Liver (tissue), 9 donors: ENCODE measurements around the gene TMEFF1. TPM values are rescaled to one million over a fixed set of nuclear protein-coding genes. Genes with fewer than 3 reads are reported as not detected.

Experiments used
- DNase-seq: peaks from one replicate; pipeline ENCODE4 v3.0.0-alpha.2; 2017; ENCODE audit warnings: low spot score
- H3K27ac ChIP-seq, 2 donors: one replicate each; pipeline ENCODE4 v1.7.0; 2013; ENCODE audit warnings: inconsistent platforms in 2 of 2, low read length in 2 of 2, control low read depth in 1 of 2, low read depth in 1 of 2, mild to moderate bottlenecking in 1 of 2
- H3K27me3 ChIP-seq, 4 donors: one replicate each; pipeline versions ENCODE4 v1.6.1 to v1.7.0; 2013; ENCODE audit warnings: low read length in 3 of 4, inconsistent platforms in 1 of 4, mild to moderate bottlenecking in 1 of 4, moderate library complexity in 1 of 4; ENCODE audit not compliant: control insufficient read depth in 4 of 4, insufficient read depth in 4 of 4
- H3K36me3 ChIP-seq, 4 donors: one replicate each; pipeline versions ENCODE4 v1.6.1 to v1.7.0; 2013; ENCODE audit warnings: low read length in 3 of 4, mild to moderate bottlenecking in 3 of 4, low read depth in 1 of 4, moderate library complexity in 1 of 4; ENCODE audit not compliant: control insufficient read depth in 4 of 4, insufficient read depth in 3 of 4
- H3K4me1 ChIP-seq, 4 donors: one replicate each; pipeline versions ENCODE4 v1.6.1 to v1.7.0; 2013; ENCODE audit warnings: low read length in 3 of 4, mild to moderate bottlenecking in 3 of 4, moderate library complexity in 1 of 4; ENCODE audit not compliant: control insufficient read depth in 4 of 4, insufficient read depth in 4 of 4
- H3K4me3 ChIP-seq, 3 donors: one replicate each; pipeline versions ENCODE4 v1.6.1 to v1.7.0; 2013; ENCODE audit warnings: low read length in 3 of 3, control low read depth in 1 of 3, low read depth in 1 of 3, mild to moderate bottlenecking in 1 of 3
- H3K9ac ChIP-seq, 2 donors: one replicate each; pipeline ENCODE4 v1.7.0; 2013; ENCODE audit warnings: low read length in 2 of 2, mild to moderate bottlenecking in 2 of 2, moderate library complexity in 2 of 2, control low read depth in 1 of 2, low read depth in 1 of 2
- H3K9me3 ChIP-seq, 4 donors: one replicate each; pipeline versions ENCODE4 v1.6.1 to v1.7.0; 2013; ENCODE audit warnings: low read length in 3 of 4; ENCODE audit not compliant: control insufficient read depth in 4 of 4
- CTCF ChIP-seq: fragments of 150-350 bp; IDR thresholded peaks from 2 replicates; pipeline ENCODE4 v1.5.1; 2017; ENCODE audit warnings: improper control_type of control experiment, low read depth, low read length; ENCODE audit not compliant: missing input control
- EGR1 ChIP-seq, 2 donors: IDR thresholded peaks; 2 replicates each; pipeline ENCODE4 v1.6.1; 2016 to 2018; ENCODE audit warnings: antibody characterized with exemption in 2 of 2, low read depth in 2 of 2
- FOXA1 ChIP-seq: IDR thresholded peaks from 2 replicates; pipeline ENCODE4 v1.6.1; 2016; ENCODE audit warnings: antibody characterized with exemption
- FOXA2 ChIP-seq: IDR thresholded peaks from 2 replicates; pipeline ENCODE4 v1.6.1; 2016; ENCODE audit warnings: antibody characterized with exemption
- GABPA ChIP-seq, 2 donors: IDR thresholded peaks in 1 of 2; conservative IDR thresholded peaks in 1 of 2; 2 replicates each; pipeline ENCODE4 v1.6.1; 2016; ENCODE audit warnings: antibody characterized with exemption in 2 of 2, mild to moderate bottlenecking in 1 of 2, moderate library complexity in 1 of 2
- HNF4A ChIP-seq, 2 donors: conservative IDR thresholded peaks; 2 replicates each; pipeline ENCODE4 v1.6.1; 2016; ENCODE audit warnings: antibody characterized with exemption in 2 of 2, mild to moderate bottlenecking in 2 of 2
- JUND ChIP-seq, 2 donors: IDR thresholded peaks; 2 replicates each; pipeline ENCODE4 v1.6.1; 2016; ENCODE audit warnings: antibody characterized with exemption in 2 of 2
- MAX ChIP-seq: IDR thresholded peaks from 2 replicates; pipeline ENCODE4 v1.6.1; 2016; ENCODE audit warnings: antibody characterized with exemption
- NR2F2 ChIP-seq: IDR thresholded peaks from 2 replicates; pipeline ENCODE4 v1.6.1; 2016; ENCODE audit warnings: antibody characterized with exemption
- RAD21 ChIP-seq, 2 donors: IDR thresholded peaks; 2 replicates each; pipeline ENCODE4 v1.6.1; 2016; ENCODE audit warnings: antibody characterized with exemption in 2 of 2, mild to moderate bottlenecking in 2 of 2
- REST ChIP-seq: IDR thresholded peaks from 2 replicates; pipeline ENCODE4 v1.6.1; 2016; ENCODE audit warnings: antibody characterized with exemption, mild to moderate bottlenecking
- RXRA ChIP-seq, 2 donors: IDR thresholded peaks; 2 replicates each; pipeline ENCODE4 v1.6.1; 2017 to 2018; ENCODE audit warnings: antibody characterized with exemption in 2 of 2, mild to moderate bottlenecking in 1 of 2
- SP1 ChIP-seq: IDR thresholded peaks from 2 replicates; pipeline ENCODE4 v1.6.1; 2018; ENCODE audit warnings: antibody characterized with exemption, mild to moderate bottlenecking
- TAF1 ChIP-seq: conservative IDR thresholded peaks from 2 replicates; pipeline ENCODE4 v1.6.1; 2016; ENCODE audit warnings: antibody characterized with exemption, mild to moderate bottlenecking
- YY1 ChIP-seq: IDR thresholded peaks from 2 replicates; pipeline ENCODE4 v1.6.1; 2016; ENCODE audit warnings: antibody characterized with exemption, mild to moderate bottlenecking
- WGBS: extraction: QIAGEN DNeasy Blood & Tissue Kit; methylation state at CpG from one replicate; pipeline ENCODE4 v1.1.7; 2013; 5-methylcytosine and 5-hydroxymethylcytosine counted together
- polyA plus RNA-seq, 2 donors: library from polyadenylated mRNA; stranded (reverse) in 1 of 2; unstranded in 1 of 2; fragments of 200-250 nt in 1 of 2; fragments of >200 nt in 1 of 2; fragmentation: Nextera tagmentation in 1 of 2; extraction: Ambion mirVana in 1 of 2; gene quantifications; one replicate each; pipeline versions ENCODE4 v1.2.1 to v1.2.3, GENCODE V29; 2013 to 2015
- total RNA-seq, 2 donors: library from RNA; depleted of rRNA; stranded (reverse); fragments of >200 nt; gene quantifications; one replicate each; pipeline ENCODE4 v1.2.3, GENCODE V29; 2014
- donor health status: healthy.
- donor health status: healthy.
- donor health status: healthy.
- donor health status: healthy.
- donor health status: healthy.

Gene TMEFF1
- total and polyA plus RNA-seq, 4 donors, result not detected

GRCh38 chr9:100587375-100587774 is 114.4 kb downstream of the TMEFF1 start:
- no peaks in the 10 kb centered on the region for H3K4me1 ChIP-seq
- no peaks in the 10 kb centered on the region for H3K9me3 ChIP-seq
- H3K27ac ChIP-seq, result no peak overlapping the region
- 69% methylated on average over 9 of the region's 9 CpGs for WGBS
- H3K4me3 ChIP-seq, result no peak overlapping the region
- DNase-seq, result no peak
- no peaks in the 10 kb centered on the region for H3K27me3 ChIP-seq
- TF ChIP-seq NR2F2 (no peak), FOXA2 (no peak), SP1 (no peak), CTCF (no peak), JUND (IDR thresholded peaks at IDR 0.05) (no peak), EGR1 (IDR thresholded peaks at IDR 0.05; ENCODE audit: low read depth in 2 of 2) (no peak), RXRA (IDR thresholded peaks at IDR 0.05) (no peak), TAF1 (no peak), RAD21 (IDR thresholded peaks at IDR 0.05) (no peak), FOXA1 (no peak), YY1 (no peak)
- no peak overlapping the region for H3K9ac ChIP-seq
- no peaks in the 10 kb centered on the region for H3K36me3 ChIP-seq

- 85% methylated on average over 5 of the region's 5 CpGs for WGBS
- Histone ChIP-seq H3K9ac (no peak overlapping the region), H3K36me3 (no peaks in the 10 kb centered on the region), H3K27ac (no peak overlapping the region), H3K9me3 (no peaks in the 10 kb centered on the region), H3K27me3 (no peaks in the 10 kb centered on the region), H3K4me3 (no peak overlapping the region), H3K4me1 (no peaks in the 10 kb centered on the region)
- DNase-seq, result no peak
- no peak for TF ChIP-seq HNF4A (conservative IDR thresholded peaks at IDR 0.05)
- no peak for TF ChIP-seq EGR1 (IDR thresholded peaks at IDR 0.05; ENCODE audit: low read depth in 2 of 2)
- no peak for TF ChIP-seq CTCF
- TF ChIP-seq NR2F2, result no peak
- TF ChIP-seq GABPA (IDR thresholded peaks at IDR 0.05 in 1 of 2, conservative IDR thresholded peaks at IDR 0.05 in 1 of 2), result no peak
- TF ChIP-seq YY1, result no peak
- no peak for TF ChIP-seq FOXA2
- TF ChIP-seq JUND (IDR thresholded peaks at IDR 0.05), result no peak
- TF ChIP-seq REST, result no peak
- TF ChIP-seq MAX, result no peak
- TF ChIP-seq RAD21 (IDR thresholded peaks at IDR 0.05), result no peak
Observed at GRCh38 chr9:100589582-100589981, 116.6 kb downstream of the TMEFF1 start.
